Measurements from ENCODE around the gene SFTA2.

- TF ChIP-seq EGR1 (IDR thresholded peaks at IDR 0.05) = no peak
- no peak for TF ChIP-seq USF1 (IDR thresholded peaks at IDR 0.05)
- TF ChIP-seq EP300 (IDR thresholded peaks at IDR 0.05; ENCODE audit: borderline replicate concordance) = no peak
Measured at GRCh38 chr6:30945281-30945680, 13.3 kb upstream of the SFTA2 start.

Measured in Ishikawa (cell line).